H4 (cell line): ENCODE data around the gene NEK6. TPM values are rescaled to one million over a fixed set of nuclear protein-coding genes. Genes with fewer than 3 reads are reported as not detected.

Experiments
- DNase-seq: peaks from one replicate; pipeline ENCODE4 v3.0.0-alpha.2; 2015; ENCODE audit warnings: low spot score
- total RNA-seq: library from RNA; depleted of rRNA; stranded (reverse); fragments of >200 nt; shearing (Covaris generic); gene quantifications from 2 replicates; pipeline ENCODE4 v1.2.3, GENCODE V29; 2014; rRNA removed

NEK6 gene
- total RNA-seq, result 40.2 and 43.7 TPM in 2 replicates

DNA sequence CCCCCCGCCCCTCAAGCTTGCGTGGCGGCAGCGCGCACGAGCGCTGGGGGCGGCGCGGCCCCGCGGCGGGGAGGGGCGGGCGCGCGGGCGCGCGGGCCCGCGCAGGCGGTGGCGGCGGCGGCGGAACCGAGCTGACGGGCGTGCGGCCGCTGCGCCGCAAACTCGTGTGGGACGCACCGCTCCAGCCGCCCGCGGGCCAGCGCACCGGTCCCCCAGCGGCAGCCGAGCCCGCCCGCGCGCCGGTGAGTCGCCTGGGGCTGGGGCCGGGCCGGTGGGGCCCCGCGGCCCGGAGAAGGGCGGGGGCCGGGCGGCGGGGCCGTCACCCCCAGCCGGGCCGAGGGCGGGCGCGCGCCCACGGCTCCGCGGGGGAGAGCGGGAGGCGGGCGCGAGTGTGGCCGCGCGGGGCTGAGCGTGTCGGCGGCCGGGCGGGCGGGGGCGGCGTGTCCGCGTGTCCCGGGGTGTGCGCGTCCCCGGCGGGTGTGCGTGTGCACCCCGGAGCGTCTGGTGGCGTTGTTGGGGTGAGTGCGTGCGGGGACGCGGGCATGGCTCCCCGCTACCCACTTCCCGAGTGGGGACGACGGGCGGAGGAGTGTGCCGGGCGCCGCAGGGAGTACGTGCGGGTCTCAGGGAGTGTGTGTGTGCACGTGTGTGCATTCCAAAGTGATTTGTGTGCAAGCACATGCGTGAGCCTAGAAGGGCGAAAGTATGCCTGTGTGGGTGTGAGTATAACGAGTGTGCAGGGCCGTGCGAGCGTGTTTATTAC, at the start of gene NEK6:
NEK6 (plus strand) TSS at position 106 of the 763 bp plus-strand sequence. CDS start 44,016 bp downstream, outside the sequence.
- DNase-seq, result no peak

DNA sequence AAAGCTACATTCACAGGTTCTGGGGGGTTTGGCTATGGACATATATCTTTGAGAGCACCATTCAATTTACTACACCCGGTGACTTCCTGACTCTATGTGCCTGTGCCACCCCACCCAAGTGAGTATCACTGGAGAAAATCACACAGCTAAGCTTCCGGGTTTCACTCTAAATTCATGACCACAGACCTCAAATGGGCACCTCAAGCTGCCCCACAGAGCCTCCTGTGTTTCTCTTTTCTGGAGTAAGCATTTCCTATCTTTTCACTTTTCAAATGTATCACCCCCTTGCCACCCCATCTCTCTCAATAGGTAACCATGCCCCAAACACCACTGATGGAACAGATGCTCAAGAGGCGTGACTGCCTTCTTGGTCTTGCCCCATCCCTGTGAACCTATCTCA, 49.2 kb upstream of the NEK6 start:
- no peak for DNase-seq

DNA sequence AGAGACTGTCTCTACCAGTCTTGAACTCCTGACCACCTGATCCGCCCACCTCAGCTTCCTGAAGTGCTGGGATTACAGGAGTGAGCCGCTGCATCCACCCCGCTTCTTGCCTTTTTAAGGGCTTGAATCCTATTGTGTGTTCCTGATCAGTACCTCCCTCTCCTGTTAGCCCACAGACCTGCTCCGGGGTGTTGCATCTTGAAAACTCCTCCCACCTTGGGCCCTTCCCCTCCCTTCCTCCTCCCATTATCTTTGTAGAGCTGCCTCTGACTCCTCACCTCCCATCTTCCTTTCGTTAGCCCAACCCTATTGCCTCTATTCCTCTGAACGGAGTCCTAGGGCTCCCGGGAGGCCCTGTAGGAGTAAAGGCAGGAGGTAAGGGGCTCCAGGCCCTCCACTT, 48.5 kb upstream of the NEK6 start:
- no peak for DNase-seq

DNA sequence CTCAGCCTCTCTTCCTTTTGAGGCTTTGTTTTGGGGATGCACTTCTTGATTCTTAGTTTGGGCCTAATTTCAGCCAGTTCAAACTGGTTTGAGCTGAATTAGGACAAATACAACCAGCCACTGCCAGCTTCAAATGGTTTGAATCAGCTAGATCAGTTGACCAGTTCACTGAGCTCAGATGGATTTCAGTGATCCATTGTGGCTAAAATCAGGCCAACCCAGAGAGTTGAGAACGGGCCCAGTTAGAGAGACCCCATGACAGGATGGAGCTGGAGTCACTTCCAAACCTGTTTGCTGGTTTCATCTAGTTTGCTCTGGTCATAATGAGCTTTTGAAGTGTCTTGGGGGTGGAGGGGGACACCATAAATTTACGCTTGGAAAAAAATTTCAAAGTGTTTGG, 48.0 kb upstream of the NEK6 start:
- no peak for DNase-seq

DNA sequence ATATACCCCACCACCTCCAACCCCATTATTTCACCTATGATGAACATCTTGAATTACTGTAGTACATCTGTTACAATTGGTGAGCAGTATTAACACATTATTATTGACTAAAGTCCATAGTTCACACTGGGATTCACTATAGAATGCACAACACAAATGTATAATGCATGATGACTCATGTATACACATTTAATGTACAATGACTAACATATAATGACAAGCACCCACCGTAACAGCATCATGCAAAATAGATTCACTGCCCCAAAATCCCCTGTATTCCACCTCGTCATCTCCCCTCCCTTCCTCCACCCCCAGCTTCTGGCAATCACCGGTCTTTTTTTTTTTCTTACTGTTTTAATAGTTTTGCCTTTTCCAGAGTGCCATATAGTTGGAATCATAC, 47.1 kb upstream of the NEK6 start:
- DNase-seq, result no peak

DNA sequence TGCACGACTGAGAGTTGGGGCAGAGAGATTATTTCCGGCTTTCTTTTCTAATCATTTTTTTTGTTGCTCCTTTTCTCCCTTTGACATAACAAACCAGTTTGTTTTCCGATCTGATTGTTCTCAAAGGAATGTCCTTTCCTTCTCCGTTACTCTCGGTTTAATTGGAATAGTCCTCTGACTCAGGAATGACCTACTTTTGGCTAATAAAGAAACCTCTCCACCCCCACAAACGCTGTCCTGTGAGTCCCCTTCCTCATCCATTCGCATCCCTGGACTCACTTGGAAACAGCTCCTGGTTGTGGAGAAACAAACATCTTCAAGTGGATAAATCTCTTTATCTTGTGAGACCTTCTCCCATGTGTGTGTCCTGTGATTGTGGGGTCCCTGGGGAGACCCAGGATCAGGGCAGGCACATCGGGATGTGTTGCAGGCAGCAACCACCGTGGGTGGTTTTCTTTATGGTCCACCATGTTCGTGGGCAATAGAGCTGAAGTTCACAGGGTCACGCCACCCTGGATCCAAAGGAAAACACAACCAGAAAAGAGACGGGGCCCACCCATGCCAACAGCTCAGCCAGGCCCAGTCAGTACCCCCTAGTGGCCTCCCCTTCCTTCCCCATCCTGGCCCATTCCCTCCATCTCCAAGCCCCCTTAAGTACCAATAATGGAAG, 45.2 kb upstream of the NEK6 start:
- no peak for DNase-seq

DNA sequence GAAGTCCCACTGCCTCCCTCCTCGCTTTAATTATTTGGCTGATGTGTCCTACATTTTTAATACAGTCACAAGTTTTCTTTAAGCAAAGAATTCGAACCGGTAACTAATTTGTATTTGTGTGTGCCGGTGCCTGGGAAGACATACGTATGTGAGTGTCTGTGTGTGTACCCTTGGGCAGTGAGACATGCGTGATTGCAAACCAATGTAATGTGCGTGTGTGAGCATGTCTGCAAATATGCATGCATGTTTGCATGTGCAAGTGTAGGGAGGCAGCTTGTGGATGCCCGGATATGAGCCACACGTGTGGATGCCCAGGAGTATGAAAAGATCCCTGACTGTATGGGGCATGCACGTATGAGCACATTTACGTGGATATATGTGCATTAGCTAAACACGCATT, 44.4 kb upstream of the NEK6 start:
- no peak for DNase-seq

DNA sequence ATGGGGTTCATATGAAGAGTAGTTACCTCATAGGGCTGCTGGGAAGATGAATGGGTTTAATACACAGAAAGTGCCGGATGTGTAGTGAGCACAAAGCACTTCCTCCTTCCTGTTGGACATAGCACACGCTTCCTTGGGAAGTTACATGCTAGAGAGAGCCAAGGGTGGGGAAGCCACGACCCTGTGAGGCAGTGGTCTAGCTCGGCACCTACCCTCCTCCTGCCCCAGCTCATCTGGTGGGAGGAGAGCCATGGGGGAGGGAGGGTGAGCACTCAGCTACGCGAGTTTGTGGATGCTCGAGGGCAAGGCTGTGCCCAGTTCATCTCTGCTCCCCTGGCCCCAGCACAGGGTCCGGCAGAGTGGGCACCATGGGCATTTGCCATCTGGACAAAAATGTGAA, 43.6 kb upstream of the NEK6 start:
- DNase-seq, result no peak

DNA sequence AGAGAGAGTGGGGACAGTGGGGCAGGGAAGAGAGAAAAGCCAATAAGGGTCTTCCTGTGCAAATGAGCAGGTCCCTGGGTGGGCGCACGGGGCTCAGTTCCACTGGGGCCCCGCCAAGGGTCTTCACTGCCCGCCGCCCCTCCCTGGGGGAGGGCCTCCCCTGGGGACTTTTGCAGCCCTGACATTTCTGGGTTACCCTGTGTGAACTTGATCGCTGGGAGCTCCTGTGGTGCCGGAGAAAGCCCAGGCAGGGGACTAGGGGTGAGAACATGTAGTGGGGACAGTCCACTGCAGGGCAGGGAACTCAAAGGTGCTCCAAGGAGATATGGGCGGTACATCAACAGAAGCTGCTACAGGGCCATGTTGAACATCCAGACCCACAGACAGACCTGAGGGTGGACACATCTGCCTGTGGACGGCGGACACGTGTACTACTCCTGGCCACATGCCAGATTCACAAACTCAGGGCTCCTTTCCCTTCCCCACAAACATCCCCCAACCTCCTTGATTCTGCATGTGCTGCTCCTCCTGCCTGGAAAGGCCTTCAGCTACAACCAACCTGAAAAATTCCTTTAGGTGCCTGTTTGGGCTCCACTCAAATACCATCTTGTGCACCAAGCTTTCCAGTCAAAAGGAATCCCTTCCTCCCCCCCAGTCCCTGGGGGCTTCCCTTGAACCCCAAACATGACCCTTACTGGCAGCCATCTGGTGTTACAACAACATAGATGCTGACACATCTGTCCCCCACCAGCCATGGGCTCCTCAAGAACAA, 43.0 kb upstream of the NEK6 start:
- DNase-seq, result no peak

DNA sequence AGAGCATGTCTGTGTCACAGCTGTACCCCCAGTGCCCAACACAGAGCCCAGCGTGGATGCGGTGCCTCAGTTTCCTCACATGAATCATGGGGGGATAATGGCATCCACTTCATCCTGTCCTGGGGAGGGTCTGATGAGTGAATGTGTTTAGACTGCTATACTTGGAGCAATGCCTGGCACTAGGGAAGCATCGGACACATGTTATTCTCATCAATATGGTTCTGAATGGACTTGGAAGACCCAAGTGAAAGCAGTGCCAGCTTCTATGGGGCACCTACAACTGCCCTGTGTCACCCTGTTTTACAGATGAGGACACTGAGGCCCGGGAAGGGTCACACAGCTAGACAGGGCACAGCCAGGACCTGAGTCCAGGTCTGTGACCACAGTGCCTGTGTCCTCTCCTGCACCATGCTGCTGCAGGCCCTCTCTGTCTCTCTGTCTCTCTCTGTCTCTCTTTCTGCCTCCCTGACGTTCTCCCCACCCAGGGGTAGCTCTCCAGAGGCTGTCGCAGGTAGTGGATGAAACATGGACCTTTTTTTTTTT, 42.3 kb upstream of the NEK6 start:
- DNase-seq, result no peak

DNA sequence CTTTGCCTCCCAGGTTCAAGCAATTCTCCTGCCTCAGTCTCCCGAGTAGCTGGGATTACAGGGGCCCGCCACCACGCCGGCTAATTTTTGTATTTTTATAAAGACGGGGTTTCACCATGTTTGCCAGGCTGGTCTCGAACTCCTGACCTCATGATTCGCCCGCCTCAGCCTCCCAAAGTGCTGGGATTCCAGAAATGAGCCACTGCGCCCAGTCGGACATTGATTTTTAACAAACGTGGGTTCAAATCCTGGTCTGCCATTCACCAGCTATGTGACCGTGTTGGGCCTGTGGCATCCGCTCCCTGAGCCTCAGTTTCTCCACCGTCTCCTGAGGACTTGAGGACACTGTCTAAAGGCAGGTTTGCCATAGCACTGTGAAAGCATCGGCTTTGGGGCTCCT, 41.8 kb upstream of the NEK6 start:
- DNase-seq, result no peak

DNA sequence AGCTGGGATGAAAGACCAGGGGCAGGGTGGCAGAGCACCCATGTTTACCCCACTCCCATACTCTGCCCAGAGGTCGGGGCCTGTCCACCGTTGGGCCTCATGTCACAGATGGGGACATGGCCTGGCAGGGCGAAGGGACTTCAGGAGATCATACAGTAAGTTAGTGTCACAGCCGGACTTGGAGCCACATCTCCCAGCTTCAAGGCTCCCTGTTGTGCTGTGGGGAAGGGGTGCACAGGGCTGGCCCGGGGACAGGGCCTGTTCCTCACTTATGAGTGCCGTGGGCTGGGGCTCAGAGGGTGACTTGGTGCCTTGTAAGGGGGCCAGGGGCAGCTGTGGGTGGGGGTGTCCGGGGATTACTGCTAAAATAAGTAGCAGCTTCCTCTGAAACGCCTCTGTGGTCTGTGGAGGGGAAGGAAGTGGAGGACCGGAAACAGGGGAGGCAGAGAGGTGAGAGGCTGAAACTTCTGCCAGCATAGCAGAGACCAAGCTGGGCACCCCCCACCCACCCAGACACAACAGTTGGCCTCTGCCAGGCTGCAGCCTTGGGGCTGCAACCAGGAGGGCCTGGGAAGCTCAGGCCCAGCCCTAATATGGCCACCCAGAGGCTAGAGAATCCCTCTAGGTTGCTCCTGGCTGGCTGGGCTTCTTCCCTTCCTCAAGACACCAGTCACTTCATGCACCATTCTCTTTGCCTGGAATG, 41.1 kb upstream of the NEK6 start:
- DNase-seq, result no peak

DNA sequence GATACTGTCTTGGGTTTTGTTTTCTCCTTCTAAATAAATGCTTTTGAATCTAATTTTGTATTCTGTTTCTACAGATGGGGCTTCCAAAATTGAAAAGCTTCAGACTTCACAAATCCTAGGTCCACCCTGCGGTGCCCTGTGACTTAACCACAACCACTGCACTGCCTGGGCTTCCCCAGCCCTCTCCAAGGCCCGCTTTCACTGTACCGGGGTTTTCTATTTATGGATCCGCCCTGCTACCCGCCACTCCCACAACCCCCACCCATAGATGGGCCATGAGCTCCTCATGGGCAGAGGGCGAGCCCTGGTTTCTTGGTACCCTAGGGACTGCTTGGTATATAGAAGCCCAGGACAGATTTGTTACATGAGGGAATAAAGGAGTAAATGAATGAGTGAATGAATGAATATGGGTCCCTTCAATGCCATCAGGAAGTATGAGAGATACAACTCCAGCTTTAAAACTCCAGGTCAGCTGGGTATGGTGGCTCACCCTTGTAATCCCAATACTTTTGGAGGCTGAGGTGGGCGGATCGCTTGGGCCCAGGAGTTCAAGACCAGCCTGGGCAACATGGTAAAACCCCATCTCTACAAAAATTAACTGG, 39.8 kb upstream of the NEK6 start:
- no peak for DNase-seq

DNA sequence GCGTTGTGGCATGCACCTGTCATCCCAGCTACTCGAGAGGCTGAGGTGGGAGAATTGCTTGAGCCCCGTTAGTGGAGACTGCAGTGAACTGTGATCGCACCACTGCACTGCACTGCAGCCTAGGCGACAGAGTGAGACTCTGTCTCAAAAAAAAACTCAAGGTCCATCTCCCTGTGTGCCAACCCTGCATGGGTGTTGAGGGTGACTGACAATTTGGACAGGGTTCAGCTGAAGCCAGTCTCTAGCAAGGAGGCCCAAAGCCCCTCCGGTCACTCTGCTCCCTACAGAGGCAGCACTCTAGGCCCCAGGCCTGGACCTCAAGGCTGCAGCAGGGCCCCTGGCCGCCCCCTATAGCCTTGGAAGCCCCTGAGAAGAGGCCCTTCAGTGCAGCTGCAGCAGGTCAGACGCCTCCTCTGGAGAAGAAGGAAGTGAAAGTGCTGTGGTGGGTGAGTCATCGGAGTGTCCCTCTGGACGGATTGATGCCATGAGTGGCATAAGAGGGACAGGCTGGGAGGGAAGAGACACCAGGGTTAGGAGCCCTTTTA, 39.2 kb upstream of the NEK6 start:
- DNase-seq, result peak; percentile 60

DNA sequence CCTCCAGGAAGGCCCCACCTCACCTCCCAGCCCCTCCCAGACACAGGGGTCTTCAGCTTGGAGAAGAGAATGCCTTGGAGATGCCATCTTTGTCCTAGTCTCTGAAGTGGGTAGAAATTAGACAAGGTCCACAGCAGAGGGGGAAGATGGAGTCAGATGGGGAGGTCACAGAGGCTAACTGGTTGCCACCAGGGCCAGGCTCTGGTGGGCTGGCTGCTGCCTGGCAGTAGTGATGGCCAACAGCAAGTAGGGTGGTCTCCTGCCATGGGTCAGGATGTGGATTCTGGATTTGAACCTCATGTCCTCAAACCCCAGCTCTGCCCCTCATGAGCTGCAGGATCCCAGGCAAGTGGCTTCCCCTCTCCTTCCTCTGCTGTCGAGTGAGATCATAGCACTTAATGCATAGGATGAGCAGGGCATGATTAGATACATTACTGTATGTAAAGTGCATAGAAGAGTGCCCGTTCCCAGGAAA, 38.7 kb upstream of the NEK6 start:
- DNase-seq, result no peak

DNA sequence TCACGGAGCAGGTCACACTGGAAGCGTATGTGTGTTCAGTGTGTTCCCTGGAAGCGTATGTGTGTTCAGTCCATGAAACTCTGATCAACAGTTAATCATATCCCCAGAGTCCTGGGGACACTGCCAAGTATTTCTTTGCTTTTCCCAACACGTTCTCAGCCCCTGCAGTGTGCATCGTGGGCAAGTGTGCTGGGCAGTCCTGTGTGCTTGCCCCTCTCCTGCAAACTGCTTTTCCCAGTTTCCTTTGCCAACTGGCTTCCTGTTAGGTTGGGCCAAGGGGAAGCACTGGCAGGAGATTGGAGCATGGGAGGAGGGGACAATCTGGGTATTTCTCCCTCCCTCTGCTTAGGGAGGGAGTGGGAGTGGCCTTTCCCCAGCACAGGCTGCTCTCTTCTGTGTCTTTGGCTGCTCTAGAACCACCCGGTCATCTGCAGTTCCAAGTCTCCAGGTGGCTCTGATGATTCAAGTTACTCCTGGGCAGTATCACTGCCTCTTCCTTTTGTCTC, 36.8 kb upstream of the NEK6 start:
- peak; percentile 53 for DNase-seq

DNA sequence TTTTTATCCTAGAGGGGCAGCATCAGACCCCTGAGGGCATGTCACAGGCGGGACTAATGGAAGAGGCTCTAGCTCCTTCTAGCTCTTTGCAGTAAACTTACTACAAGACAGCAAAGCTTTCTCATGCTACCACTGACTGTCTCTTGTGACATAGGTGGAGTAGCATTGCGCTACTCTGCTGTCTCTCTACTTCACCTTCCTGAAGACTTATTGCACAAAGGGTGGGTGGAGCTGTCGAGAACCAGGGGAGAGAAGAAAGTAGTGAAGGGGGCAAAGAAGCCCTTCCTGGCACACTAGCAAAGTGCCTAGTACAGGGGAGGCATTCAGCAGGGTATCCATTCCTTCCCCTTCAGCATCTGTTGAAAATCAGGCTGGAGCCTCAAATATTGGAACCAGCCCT, 36.1 kb upstream of the NEK6 start:
- no peak for DNase-seq

DNA sequence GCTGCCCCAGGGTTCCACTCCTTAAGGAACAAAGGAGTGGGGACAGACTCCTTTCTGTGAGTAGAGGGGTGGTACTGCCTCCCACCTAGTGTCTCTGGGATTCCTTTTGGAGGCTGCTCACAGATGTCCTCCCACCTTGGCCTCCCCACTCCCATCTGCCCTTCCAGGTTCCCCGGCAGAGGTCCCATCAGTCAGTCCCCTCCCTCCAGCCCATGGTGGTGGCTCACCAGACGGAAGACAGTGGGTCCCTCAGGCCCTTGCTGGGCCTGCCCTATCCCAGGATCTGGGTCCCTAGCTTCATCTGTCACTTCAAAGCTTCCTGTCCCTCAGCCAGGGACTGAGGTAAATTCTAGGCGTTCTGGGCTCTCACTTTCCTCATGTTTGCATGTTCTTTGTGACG, 35.6 kb upstream of the NEK6 start:
- no peak for DNase-seq

DNA sequence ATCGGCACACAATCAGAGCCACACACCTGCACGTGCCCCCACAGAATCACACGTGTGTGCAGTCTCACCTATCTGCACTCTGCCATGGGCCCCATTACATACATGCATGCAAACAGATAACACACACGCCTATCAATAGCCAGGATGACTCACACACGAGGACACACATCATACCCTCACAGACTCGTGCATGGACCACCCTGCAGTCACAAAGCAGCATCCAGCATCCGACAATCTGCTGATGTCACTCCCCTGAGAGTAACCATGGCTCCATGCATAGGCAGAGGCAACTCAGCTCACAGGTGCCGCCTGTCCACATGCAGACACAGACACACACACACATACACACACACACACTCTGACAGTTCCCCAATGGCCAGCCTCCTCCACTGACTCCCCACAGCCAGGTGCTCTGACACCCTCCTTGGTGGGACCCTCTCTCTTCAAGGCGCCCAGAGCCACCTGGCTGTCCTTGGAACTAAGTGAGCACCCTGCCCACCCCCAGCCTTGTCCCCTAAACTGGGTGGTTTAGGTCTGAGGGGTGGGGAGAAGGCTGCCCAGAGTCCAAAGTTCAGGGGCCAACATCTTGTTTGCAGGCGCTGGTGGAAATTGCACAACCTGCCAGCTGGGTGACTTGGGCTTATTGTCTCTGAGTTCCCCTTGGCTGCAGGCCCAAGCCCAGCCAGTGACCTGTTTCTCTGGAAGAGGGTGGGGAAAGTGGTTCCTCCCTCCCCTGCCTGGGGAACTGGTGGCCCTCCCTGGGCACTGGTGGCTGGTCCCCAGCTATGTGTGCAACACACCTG, 34.6 kb upstream of the NEK6 start:
- peak; percentile 71 for DNase-seq

DNA sequence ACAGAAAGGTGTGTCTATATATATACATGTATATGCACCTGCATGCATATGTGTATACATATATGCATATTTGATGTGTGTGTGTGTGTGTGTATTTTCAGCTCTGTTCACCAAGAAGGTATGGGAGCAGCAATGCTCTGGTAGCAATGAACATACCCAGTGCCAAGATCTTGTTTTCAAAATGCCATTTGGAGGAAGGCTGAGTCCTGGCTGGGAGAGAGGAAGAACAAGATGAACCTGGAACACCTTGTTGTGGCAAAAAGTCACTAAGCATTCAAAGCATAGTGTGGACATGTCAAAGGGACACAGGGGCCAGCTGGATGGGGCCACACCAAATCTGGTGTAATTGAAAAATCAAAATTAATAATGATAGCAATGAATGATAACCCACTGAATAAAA, 31.8 kb upstream of the NEK6 start:
- DNase-seq, result no peak
